Measurements from ENCODE around the gene OR8G5.

DNA sequence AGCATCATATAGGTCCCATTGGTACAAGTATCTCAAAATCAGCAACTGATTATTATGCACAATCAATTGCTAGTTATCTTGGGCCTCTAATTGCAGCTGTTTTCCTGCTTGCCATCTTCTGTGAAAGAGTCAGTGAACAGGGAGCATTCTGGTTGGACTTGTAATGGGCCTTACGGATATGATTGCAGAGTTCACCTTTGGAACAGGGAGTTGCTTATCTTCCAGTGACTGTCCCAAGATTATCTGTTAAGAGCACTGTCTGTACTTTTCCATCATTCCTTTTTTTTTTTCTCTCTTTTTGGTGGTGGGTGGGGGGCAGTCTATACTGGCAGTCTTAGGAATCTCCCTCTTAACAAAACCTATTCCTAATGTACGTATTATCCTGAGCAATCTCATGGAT, 17.8 kb downstream of the OR8G5 start:
- TF ChIP-seq GABPA (IDR thresholded peaks at IDR 0.05 in 1 of 2, conservative IDR thresholded peaks at IDR 0.05 in 1 of 2) (no peak), TAF1 (conservative IDR thresholded peaks at IDR 0.05) (no peak), SP1 (IDR thresholded peaks at IDR 0.05) (no peak)
- TF ChIP-seq, protein P1, sequence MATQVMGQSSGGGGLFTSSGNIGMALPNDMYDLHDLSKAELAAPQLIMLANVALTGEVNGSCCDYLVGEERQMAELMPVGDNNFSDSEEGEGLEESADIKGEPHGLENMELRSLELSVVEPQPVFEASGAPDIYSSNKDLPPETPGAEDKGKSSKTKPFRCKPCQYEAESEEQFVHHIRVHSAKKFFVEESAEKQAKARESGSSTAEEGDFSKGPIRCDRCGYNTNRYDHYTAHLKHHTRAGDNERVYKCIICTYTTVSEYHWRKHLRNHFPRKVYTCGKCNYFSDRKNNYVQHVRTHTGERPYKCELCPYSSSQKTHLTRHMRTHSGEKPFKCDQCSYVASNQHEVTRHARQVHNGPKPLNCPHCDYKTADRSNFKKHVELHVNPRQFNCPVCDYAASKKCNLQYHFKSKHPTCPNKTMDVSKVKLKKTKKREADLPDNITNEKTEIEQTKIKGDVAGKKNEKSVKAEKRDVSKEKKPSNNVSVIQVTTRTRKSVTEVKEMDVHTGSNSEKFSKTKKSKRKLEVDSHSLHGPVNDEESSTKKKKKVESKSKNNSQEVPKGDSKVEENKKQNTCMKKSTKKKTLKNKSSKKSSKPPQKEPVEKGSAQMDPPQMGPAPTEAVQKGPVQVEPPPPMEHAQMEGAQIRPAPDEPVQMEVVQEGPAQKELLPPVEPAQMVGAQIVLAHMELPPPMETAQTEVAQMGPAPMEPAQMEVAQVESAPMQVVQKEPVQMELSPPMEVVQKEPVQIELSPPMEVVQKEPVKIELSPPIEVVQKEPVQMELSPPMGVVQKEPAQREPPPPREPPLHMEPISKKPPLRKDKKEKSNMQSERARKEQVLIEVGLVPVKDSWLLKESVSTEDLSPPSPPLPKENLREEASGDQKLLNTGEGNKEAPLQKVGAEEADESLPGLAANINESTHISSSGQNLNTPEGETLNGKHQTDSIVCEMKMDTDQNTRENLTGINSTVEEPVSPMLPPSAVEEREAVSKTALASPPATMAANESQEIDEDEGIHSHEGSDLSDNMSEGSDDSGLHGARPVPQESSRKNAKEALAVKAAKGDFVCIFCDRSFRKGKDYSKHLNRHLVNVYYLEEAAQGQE (IDR thresholded peaks at IDR 0.05): no peak
